ENCODE results near the gene GPR157. TPM values are rescaled to one million over a fixed set of nuclear protein-coding genes. Genes with fewer than 3 reads are reported as not detected.

GPR157 gene
- total RNA-seq, 2 donors from 2014 or later: 6.0 to 13.5 TPM

DNA sequence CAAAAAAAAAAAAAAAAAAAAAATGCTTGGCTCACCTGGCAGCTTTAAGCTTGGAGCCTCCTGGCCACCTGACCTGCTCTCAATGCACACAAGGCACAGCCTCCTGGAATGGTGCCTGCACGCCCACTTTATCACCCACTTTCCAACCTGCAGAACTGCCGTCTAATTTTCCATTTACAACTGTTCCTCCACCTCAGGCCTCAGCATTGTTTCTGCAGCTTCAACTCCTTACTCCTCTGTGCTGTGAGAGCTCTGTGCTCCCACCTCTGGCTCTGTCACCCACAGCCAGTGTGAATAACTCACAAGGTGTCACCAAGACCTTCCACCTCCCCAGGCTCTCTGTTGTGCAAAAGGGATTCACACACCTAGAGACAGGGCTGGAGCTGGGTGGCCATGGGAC lies 38.7 kb upstream of the GPR157 start:
- no peak for ATAC-seq
- H3K36me3 ChIP-seq (replicated peaks in 1 of 2; ENCODE audit: insufficient read depth in 1 of 2, low read depth in 2 of 2): no peaks in the 10 kb centered on the region
- DNase-seq: no peak
- no peak overlapping the region for H3K4me3 ChIP-seq
- WGBS, 2 donors: 49 to 67% methylated on average over 2 of the region's 2 CpGs
- peaks cover 42% of the 10 kb centered on the region for H3K4me1 ChIP-seq
- H3K9me3 ChIP-seq: no peaks in the 10 kb centered on the region
- H3K27ac ChIP-seq: no peak overlapping the region
- no peak for TF ChIP-seq POLR2A (IDR thresholded peaks at IDR 0.05)
- TF ChIP-seq, protein P1, sequence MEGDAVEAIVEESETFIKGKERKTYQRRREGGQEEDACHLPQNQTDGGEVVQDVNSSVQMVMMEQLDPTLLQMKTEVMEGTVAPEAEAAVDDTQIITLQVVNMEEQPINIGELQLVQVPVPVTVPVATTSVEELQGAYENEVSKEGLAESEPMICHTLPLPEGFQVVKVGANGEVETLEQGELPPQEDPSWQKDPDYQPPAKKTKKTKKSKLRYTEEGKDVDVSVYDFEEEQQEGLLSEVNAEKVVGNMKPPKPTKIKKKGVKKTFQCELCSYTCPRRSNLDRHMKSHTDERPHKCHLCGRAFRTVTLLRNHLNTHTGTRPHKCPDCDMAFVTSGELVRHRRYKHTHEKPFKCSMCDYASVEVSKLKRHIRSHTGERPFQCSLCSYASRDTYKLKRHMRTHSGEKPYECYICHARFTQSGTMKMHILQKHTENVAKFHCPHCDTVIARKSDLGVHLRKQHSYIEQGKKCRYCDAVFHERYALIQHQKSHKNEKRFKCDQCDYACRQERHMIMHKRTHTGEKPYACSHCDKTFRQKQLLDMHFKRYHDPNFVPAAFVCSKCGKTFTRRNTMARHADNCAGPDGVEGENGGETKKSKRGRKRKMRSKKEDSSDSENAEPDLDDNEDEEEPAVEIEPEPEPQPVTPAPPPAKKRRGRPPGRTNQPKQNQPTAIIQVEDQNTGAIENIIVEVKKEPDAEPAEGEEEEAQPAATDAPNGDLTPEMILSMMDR (IDR thresholded peaks at IDR 0.05): no peak
- H3K27me3 ChIP-seq: no peaks in the 10 kb centered on the region
- intact Hi-C loops (cut with DNase I): no loop called here

DNA sequence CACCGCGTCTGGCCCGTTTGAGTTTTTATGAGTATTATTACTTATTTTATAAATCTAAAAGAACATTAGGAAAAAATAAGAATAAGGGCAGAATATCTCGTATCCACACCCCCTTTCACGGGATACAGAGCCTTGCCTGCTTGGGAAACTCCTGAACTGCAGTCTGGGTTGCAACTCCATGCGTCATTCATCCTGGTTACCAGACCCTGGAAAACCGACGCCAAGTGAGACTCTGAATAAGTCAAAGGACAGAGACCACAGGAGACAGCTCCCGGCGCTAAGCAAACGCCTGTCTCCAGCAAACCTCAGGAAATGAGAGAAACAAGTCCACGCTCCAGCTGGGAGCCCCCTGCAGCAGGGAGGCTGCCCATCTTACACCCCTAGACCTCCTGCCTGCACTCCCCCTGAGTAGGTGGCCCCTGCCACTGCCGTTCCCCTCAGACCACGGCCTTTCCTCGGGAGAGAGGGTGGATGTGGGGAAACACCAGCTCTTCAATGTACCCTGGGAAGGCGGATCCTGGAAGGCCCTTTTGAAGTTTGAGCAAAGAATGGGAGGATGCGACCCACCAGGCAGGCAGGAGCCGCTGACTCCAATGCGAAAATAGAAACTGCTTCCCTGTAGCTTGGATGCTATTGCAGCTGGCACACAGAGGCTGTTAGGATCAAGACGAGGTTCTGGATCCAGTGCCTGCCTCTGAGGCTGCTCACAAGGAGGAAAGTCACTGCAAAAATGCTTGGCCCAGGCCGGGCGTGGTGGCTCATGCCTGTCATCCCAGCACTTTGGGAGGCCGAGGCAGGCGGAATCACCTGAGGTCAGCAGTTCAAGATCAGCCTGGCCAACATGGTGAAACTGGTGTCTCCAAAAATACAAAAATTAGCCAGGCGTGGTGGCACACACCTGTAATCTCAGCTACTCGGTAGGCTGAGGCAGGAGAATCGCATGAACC lies 37.7 kb upstream of the GPR157 start:
- Histone ChIP-seq H3K27me3 (no peaks in the 10 kb centered on the region), H3K4me3 (no peak overlapping the region), H3K9me3 (no peaks in the 10 kb centered on the region), H3K4me1 (peaks cover 43% of the 10 kb centered on the region), H3K27ac (no peak overlapping the region), H3K36me3 (replicated peaks in 1 of 2; ENCODE audit: insufficient read depth in 1 of 2, low read depth in 2 of 2) (no peaks in the 10 kb centered on the region)
- DNase-seq (no peak), ATAC-seq (no peak)
- intact Hi-C loops (cut with DNase I): no loop called here
- 88 to 91% methylated on average over 23 to 27 of the region's 27 CpGs for WGBS, 2 donors
- TF ChIP-seq, protein P1 (IDR thresholded peaks at IDR 0.05): no peak
- TF ChIP-seq POLR2A (IDR thresholded peaks at IDR 0.05): no peak

- intact Hi-C loops (cut with DNase I): no loop called here
- peak overlapping the region in 1 of 4 donors; percentile 88 for H3K27ac ChIP-seq
- DNase-seq (no peak), ATAC-seq (no peak)
- 87 to 89% methylated on average over 6 to 7 of the region's 7 CpGs for WGBS, 2 donors
- H3K4me1 ChIP-seq: peaks cover 50% of the 10 kb centered on the region
- H3K4me3 ChIP-seq: no peak overlapping the region
- H3K9me3 ChIP-seq: no peaks in the 10 kb centered on the region
- no peaks in the 10 kb centered on the region for H3K27me3 ChIP-seq
- TF ChIP-seq POLR2A (IDR thresholded peaks at IDR 0.05): no peak
- TF ChIP-seq, protein P1 (IDR thresholded peaks at IDR 0.05): no peak
- H3K36me3 ChIP-seq (replicated peaks in 1 of 2; ENCODE audit: insufficient read depth in 1 of 2, low read depth in 2 of 2): no peaks in the 10 kb centered on the region
Measured at GRCh38 chr1:9165396-9165795, 36.5 kb upstream of the GPR157 start.

- Histone ChIP-seq H3K27me3 (no peaks in the 10 kb centered on the region), H3K27ac (peak overlapping the region in 3 of 4 donors; percentile 83 to 88 (median 85)), H3K4me1 (peaks cover 50% of the 10 kb centered on the region), H3K9me3 (no peaks in the 10 kb centered on the region), H3K36me3 (replicated peaks in 1 of 2; ENCODE audit: insufficient read depth in 1 of 2, low read depth in 2 of 2) (no peaks in the 10 kb centered on the region), H3K4me3 (no peak overlapping the region)
- TF ChIP-seq, protein P1 (IDR thresholded peaks at IDR 0.05): no peak
- TF ChIP-seq POLR2A (IDR thresholded peaks at IDR 0.05): no peak
- intact Hi-C loops (cut with DNase I): no loop called here
- no peak for ATAC-seq
- WGBS, 2 donors: 53 to 82% methylated on average over 7 of the region's 7 CpGs
- no peak for DNase-seq
Measured at GRCh38 chr1:9164919-9165318, 36.0 kb upstream of the GPR157 start.

Measured in body of pancreas (tissue), 4 donors.